Brain microvascular endothelial cell (primary cell): ENCODE measurements around the gene LDAH.
"Not testable (repeated sequence)": the region's sequence is repeated elsewhere in the genome, so short reads cannot be mapped to it uniquely, and the experiment has no call there.

Source experiments
- DNase-seq: peaks from one replicate; pipeline ENCODE4 v3.0.0-alpha.2; 2020
- H3K27ac ChIP-seq: fragments of 250-450 bp; sonication (Bioruptor Pico); 2 replicates; pipeline ENCODE4 v1.5.1; 2020; ENCODE audit warnings: mild to moderate bottlenecking, moderate library complexity
- H3K27me3 ChIP-seq: fragments of 250-450 bp; sonication (Bioruptor Pico); replicated peaks from 2 replicates; pipeline ENCODE4 v1.5.1; 2020; ENCODE audit warnings: mild to moderate bottlenecking
- H3K36me3 ChIP-seq: fragments of 250-450 bp; sonication (Bioruptor Pico); replicated peaks from 2 replicates; pipeline ENCODE4 v1.5.1; 2020; ENCODE audit warnings: mild to moderate bottlenecking
- H3K4me3 ChIP-seq: 2 replicates; pipeline ENCODE4 v1.5.1; 2011; ENCODE audit warnings: low read depth, mild to moderate bottlenecking, control low read depth, low read length, moderate library complexity
- CTCF ChIP-seq: IDR thresholded peaks from 2 replicates; pipeline ENCODE4 v1.5.1; 2011; ENCODE audit warnings: low read depth, mild to moderate bottlenecking, moderate library complexity, low read length, control low read depth, inconsistent platforms; ENCODE audit errors: missing control alignments
- in situ Hi-C: cut with HindIII; loops from 2 replicates; pipeline ENCODE4 v1.10.0; 2017; ENCODE audit warnings: low sequenced_read_pairs, low pct_ligation_motif_present

Gene LDAH

GRCh38 chr2:20713585-20713984 is 109.3 kb downstream of the LDAH start:
- DNase-seq, H3K36me3 ChIP-seq, H3K4me3 ChIP-seq, H3K27me3 ChIP-seq, H3K27ac ChIP-seq, in situ Hi-C loops: not testable (repeated sequence)

GRCh38 chr2:20711641-20712040 is 111.3 kb downstream of the LDAH start:
- H3K27ac ChIP-seq, DNase-seq, H3K36me3 ChIP-seq, in situ Hi-C loops, H3K27me3 ChIP-seq, H3K4me3 ChIP-seq: not testable (repeated sequence)

- DNase-seq = no peak
- TF ChIP-seq CTCF = no peak
- H3K4me3 ChIP-seq = no peak overlapping the region
- H3K36me3 ChIP-seq = no peaks in the 10 kb centered on the region
- in situ Hi-C loops = no loop called here
- no peaks in the 10 kb centered on the region for H3K27me3 ChIP-seq
- no peak overlapping the region for H3K27ac ChIP-seq
Observed at GRCh38 chr2:20707601-20708000, 115.3 kb downstream of the LDAH start.

- DNase-seq = no peak
- in situ Hi-C loops = no loop called here
- Histone ChIP-seq H3K4me3 (no peak overlapping the region), H3K27ac (no peak overlapping the region), H3K27me3 (no peaks in the 10 kb centered on the region), H3K36me3 (no peaks in the 10 kb centered on the region)
- no peak for TF ChIP-seq CTCF
Observed at GRCh38 chr2:20706786-20707185, 116.1 kb downstream of the LDAH start.

- no peak for TF ChIP-seq CTCF
- Histone ChIP-seq H3K27ac (no peak overlapping the region), H3K36me3 (no peaks in the 10 kb centered on the region), H3K27me3 (no peaks in the 10 kb centered on the region), H3K4me3 (no peak overlapping the region)
- in situ Hi-C loops = no loop called here
- DNase-seq = no peak
Observed at GRCh38 chr2:20706217-20706616, 116.7 kb downstream of the LDAH start.

- in situ Hi-C loops = no loop called here
- TF ChIP-seq CTCF = no peak
- H3K27me3 ChIP-seq = no peaks in the 10 kb centered on the region
- no peaks in the 10 kb centered on the region for H3K36me3 ChIP-seq
- no peak overlapping the region for H3K27ac ChIP-seq
- H3K4me3 ChIP-seq = no peak overlapping the region
- DNase-seq = no peak
Observed at GRCh38 chr2:20704886-20705285, 118.0 kb downstream of the LDAH start.

GRCh38 chr2:20702563-20702962 is 120.3 kb downstream of the LDAH start:
- H3K27ac ChIP-seq = no peak overlapping the region

More at GRCh38 chr2:20702563-20702962, 120.3 kb downstream of the LDAH start:
- no peak for TF ChIP-seq CTCF
- Histone ChIP-seq H3K36me3 (no peaks in the 10 kb centered on the region), H3K27me3 (no peaks in the 10 kb centered on the region), H3K4me3 (no peak overlapping the region)
- in situ Hi-C loops = no loop called here
- DNase-seq = no peak
